CD4-positive, alpha-beta T cell treated with Interleukin-17A for 4 hours (primary cell): ENCODE results near the gene SYT14.

Source experiments
- DNase-seq: peaks from one replicate; pipeline ENCODE4 v3.0.0-alpha.2; 2020; ENCODE audit warnings: mixed read lengths

Gene SYT14

DNA sequence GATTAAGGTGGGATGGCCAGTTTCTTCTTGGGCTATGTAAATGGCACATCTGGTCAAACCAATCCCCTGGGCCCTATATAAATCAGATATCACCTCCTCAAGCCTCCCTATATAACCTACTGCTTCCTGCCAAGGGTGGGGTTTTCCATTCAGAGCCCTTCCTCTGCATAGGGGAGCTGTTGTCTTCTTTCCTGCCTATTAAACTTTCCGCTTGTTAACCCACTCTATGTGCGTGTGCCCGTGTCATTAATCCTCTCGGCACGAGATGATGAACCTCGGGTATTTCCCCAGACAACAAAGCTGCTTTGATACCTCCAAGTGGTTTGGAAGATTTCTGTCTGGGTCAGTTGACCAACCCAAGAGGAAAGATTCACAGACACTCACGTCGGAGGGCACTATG, 275.3 kb downstream of the SYT14 start:
- no peak for DNase-seq

DNA sequence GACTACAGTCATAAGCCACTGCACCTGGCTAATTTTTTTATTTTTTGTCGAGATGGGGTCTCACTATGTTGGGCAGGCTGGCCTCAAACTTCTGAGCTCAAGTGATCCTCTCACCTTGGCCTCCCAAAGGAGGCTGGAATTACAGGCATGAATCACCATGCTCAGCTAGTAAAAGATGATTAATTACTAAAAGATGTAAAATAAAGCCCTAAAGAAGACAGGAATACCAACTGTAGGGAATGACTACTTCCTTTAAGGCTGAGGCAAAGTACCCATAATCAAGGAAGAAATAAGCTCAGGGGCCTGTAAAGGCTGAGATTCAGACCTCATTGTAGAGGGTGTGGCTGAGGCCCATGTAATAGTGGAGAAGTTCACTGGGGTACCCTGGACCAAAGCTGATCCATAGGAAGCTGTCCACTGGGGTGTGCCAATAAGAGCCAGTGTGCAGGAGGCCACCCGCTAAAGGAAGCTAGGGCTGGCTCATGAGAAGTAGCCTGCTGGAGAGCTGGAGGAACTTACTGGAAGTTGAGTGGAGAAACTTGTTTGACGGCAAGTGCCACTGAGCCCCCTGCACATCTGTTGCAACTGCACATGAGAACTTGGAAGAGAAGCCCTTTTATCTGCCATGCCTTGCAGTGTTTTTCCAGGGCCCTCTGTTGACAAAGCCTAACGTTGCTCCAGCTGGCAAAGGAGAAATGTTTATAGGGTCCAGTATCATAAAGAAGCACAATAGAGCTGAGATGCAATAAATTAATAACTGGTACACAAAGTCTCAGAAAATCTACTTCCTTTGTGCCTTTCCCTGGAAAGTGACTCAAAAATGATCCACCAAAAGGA, 276.8 kb downstream of the SYT14 start:
- DNase-seq, result no peak

DNA sequence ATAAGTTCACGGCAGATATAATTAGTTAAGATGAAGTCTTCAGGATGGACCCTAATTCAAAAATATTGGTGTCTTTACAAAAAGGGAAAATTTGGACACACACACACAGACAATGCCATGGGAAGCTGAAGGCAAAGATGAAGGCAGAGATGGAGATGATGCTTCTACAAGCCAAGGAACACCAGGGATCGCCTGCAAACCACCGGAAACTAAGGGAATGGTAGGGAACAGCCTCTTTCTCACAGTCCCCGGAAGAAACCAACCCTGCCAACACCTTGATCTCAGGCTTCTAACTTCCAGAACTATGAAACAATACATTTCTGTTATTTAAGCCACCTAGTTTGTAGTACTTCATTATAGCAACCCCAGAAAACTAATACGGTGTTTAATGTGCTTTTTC, 279.5 kb downstream of the SYT14 start:
- no peak for DNase-seq

DNA sequence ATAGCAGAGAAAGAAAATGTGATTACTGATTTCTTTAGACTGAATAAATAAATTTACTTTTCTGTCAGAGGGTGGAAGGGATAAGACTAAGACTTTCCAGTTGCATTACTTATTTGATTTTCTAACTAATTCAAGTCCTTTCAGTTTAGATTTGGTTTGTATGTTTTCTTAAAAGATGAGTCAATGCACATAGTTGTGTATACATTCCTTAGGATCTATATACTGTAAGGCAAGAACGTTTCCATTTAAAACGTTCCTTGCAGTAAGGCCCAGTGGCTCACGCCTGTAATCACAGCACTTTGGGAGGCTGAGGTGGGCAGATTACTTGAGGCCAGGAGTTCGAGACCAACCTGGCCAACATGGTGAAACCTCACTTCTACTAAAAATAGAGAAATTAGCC, 280.0 kb downstream of the SYT14 start:
- no peak for DNase-seq
